Testis (tissue), 5 donors: ENCODE results near the gene RABL2B. TPM values are rescaled to one million over a fixed set of nuclear protein-coding genes. Genes with fewer than 3 reads are reported as not detected.
A peak's percentile ranks its signal among the peaks of the same experiment; 100 is the strongest.
"Not testable (repeated sequence)": the region's sequence is repeated elsewhere in the genome, so short reads cannot be mapped to it uniquely, and the experiment has no call there.

ENCODE experiments used
- DNase-seq: peaks from one replicate; pipeline ENCODE4 v3.0.0-alpha.2; 2019
- H3K27ac ChIP-seq, 2 donors: fragments of 200-600 bp; sonication (generic); one replicate each; pipeline ENCODE4 v1.5.1; 2019
- H3K27me3 ChIP-seq: fragments of 200-600 bp; sonication (generic); one replicate; pipeline ENCODE4 v1.5.1; 2019
- H3K36me3 ChIP-seq: fragments of 200-600 bp; sonication (generic); one replicate; pipeline ENCODE4 v1.5.1; 2017; ENCODE audit warnings: low read depth; ENCODE audit errors: missing control alignments
- H3K4me1 ChIP-seq: fragments of 200-600 bp; sonication (generic); one replicate; pipeline ENCODE4 v1.5.1; 2019
- H3K4me3 ChIP-seq, 2 donors: fragments of 200-600 bp; sonication (generic); one replicate each; pipeline ENCODE4 v1.5.1; 2017 to 2019
- H3K9me3 ChIP-seq: fragments of 200-600 bp; sonication (generic); one replicate; pipeline ENCODE4 v1.5.1; 2017
- WGBS, 2 donors: methylation state at CpG; one replicate each; pipeline ENCODE4 v1.1.5; 2018; 5-methylcytosine and 5-hydroxymethylcytosine counted together
- intact Hi-C: fragments of 100-400 bp; cut with DNase I; formaldehyde crosslinking; loops from one replicate; pipeline ENCODE4 v1.15.1; 2023; ENCODE audit warnings: low total_unique reads
- long read RNA-seq, 2 donors: transcript quantifications; one replicate each; lab custom pipeline, GENCODE V29; 2026
- polyA plus RNA-seq: library from polyadenylated mRNA; stranded (reverse); fragments of 350-450 nt; fragmentation: Illumina TruSeq; extraction: RNeasy Lipid Tissue Mini Kit (QIAGEN cat#74804); gene quantifications from one replicate; pipeline ENCODE4 v1.2.3, GENCODE V29; 2014; ENCODE audit warnings: low read depth, low replicate concordance; ENCODE audit not compliant: insufficient read depth
- total RNA-seq, 2 donors: library from RNA; depleted of rRNA; stranded (reverse); fragments of >200 nt; gene quantifications; one replicate each; pipeline ENCODE4 v1.2.3, GENCODE V29; 2016
- TF ChIP-seq, protein P1 (sequence below), 3 experiments: fragments of 450-650 bp in 2 of 3; fragments of 200-600 bp in 1 of 3; sonication (generic) in 1 of 3; IDR thresholded peaks; one replicate each; pipeline ENCODE4 v1.5.1; 2016 to 2019; ENCODE audit warnings: antibody characterized with exemption in 3 of 3, mild to moderate bottlenecking in 2 of 3, moderate library complexity in 1 of 3

The RABL2B gene
- 10 to 100 TPM; 39.6 to 49.8 TPM for total RNA-seq
- polyA plus RNA-seq: 51.6 TPM
- long read RNA-seq, donor 1, partial matches to known transcripts: 36 of 86 reads
- long read RNA-seq, donor 1, other reads (novel, unspliced or antisense): 44 of 86 reads
- long read RNA-seq, donor 2, partial matches to known transcripts: 5 of 7 reads
- long read RNA-seq, donor 2, other reads (novel, unspliced or antisense): 0 of 7 reads

DNA sequence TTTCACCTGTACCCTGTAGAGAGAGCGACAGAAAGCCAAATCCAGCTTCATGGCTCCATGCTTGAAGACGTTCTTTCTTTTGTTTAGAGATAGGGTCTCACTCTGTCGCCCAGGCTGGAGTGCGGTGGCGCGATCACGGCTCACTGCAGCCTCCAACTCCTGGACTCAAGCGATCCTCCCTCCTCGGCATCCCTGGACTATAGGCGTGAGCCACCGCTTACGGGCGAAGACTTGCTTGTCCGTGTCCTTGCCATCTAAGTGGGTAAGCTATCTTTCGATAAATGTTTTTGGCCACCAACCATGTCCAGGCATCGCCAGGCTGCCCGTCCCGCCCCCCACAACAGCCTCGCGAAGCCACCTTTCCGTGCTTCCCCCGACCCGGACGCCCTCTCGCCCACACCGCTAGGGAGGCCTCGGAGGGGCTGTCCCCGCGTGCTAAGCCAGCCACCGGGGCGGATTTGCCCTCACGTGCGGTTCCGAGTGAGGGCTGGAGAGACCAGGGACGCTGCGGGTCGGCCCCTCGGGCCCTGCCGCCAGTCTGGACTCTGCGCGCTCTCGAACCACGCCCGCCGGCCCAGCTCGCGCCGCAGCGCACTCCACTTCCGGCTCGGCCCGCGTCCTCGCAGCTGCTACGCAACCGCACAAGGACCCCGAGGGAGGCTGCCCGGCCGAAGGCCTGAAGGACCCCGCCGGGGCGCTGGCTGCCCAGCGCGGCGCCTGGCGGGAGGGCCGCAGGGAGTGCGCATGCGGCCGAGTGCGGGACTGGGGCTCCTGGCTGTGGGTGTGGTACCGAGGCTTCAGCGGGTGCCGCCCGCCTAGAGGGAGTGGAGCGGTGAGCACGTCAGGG, at the start of gene RABL2B:
Gene RABL2B (minus strand): TSS at position 604 of the 847 bp plus-strand sequence. CDS start 1,342 bp downstream, outside the sequence.
- H3K27me3 ChIP-seq, intact Hi-C loops, H3K27ac ChIP-seq, H3K36me3 ChIP-seq, H3K9me3 ChIP-seq, H3K4me1 ChIP-seq: not testable (repeated sequence)
- DNase-seq: peak; percentile 89
- WGBS, 2 donors: 1% methylated on average over 40 of the region's 77 CpGs; no CpG with 5 or more reads in 1 of the 2 donors
- H3K4me3 ChIP-seq: peak within 1 kb of the TSS; percentile 49 to 61

DNA sequence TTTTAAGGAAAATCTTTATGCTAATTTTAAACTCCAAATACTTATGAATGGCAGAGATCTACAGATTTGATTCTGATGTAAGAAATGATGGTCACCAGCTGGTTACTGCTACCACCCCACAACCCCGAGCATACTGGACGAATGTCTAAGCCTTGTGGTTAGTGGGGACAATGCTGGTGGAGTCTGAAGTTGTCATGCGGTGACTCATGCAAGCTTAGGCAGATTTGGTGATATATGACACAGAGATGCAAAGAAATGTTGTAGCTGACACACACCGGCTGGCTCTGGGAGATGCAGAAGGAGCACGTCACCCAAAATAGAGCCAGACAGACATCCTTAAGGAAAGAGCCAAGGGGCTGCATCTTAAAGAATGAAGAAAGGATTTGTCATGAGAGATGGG, 3.5 kb upstream of the RABL2B start:
- H3K4me3 ChIP-seq, H3K4me1 ChIP-seq, intact Hi-C loops, H3K27ac ChIP-seq, H3K9me3 ChIP-seq, H3K27me3 ChIP-seq, H3K36me3 ChIP-seq, DNase-seq: not testable (repeated sequence)
- 94% methylated on average over 3 of the region's 5 CpGs; no CpG with 5 or more reads in 1 of the 2 donors for WGBS, 2 donors

- 73 to 89% methylated on average over 5 of the region's 5 CpGs for WGBS, 2 donors
- intact Hi-C loops: not testable (repeated sequence)
Measured at GRCh38 chr22:50785289-50785688, 1.9 kb upstream of the RABL2B start.

GRCh38 chr22:50783880-50784276, 442 bp upstream of the RABL2B start:
- H3K4me1 ChIP-seq, H3K36me3 ChIP-seq, H3K27me3 ChIP-seq, DNase-seq, H3K9me3 ChIP-seq, intact Hi-C loops, H3K27ac ChIP-seq: not testable (repeated sequence)
- WGBS, 2 donors: 0% methylated on average over 8 to 11 of the region's 16 CpGs
- peak overlapping the region; percentile 49 to 61 for H3K4me3 ChIP-seq

More at GRCh38 chr22:50785289-50785688, 1.9 kb upstream of the RABL2B start:
- not testable (repeated sequence) for DNase-seq, H3K36me3 ChIP-seq, H3K27me3 ChIP-seq, H3K4me3 ChIP-seq, H3K27ac ChIP-seq, H3K4me1 ChIP-seq, H3K9me3 ChIP-seq

GRCh38 chr22:50782253-50782652, 1.2 kb downstream of the RABL2B start:
- DNase-seq, H3K9me3 ChIP-seq, H3K27ac ChIP-seq, H3K4me3 ChIP-seq, H3K4me1 ChIP-seq, H3K36me3 ChIP-seq, H3K27me3 ChIP-seq, intact Hi-C loops: not testable (repeated sequence)
- 86% methylated on average over 2 of the region's 3 CpGs; no CpG with 5 or more reads in 1 of the 2 donors for WGBS, 2 donors

DNA sequence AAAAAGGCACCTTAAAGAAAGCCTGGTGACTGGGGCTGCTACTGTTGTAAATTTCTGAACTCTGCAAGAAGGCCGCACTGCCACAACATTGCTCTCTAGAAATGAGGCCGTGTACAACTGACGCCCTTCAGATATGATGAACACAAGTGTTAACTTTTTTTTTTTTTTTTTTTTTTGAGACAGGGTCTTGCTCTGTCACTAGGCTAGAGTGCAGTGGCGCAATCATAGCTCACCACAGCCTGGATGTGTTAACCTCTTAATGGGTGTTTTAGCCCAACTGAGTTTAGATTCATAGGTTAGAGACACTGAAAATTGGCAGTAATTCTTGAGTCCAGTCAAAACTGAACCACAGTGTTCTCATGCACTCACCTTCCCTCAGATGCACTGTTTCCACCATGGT, 3.2 kb downstream of the RABL2B start:
- intact Hi-C loops, H3K9me3 ChIP-seq, H3K27me3 ChIP-seq, H3K36me3 ChIP-seq, H3K27ac ChIP-seq, H3K4me1 ChIP-seq, H3K4me3 ChIP-seq, DNase-seq: not testable (repeated sequence)
- 90 to 96% methylated on average over 4 of the region's 4 CpGs for WGBS, 2 donors

DNA sequence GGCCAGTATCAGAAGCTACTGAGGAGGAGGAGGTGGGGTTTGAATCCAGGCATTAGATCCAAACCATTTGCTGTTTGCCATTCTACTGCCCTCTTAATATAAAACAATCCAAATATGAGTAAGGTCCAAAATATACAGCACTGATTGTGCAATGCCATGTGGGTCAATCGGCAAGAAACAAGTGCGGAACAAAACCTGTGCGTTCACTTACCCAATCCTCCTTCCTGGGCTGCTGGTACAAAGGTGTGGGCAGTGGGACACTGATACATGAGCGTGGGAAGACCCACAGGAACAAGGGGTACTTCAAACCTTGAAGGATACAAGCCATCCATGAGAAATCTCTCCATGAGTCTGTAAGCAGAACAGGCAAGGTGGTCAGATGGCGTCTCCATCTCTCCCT, 5.8 kb downstream of the RABL2B start:
- DNase-seq, intact Hi-C loops, H3K9me3 ChIP-seq, H3K36me3 ChIP-seq, H3K4me1 ChIP-seq, H3K27ac ChIP-seq, H3K4me3 ChIP-seq, H3K27me3 ChIP-seq: not testable (repeated sequence)
- 91 to 93% methylated on average over 5 of the region's 5 CpGs for WGBS, 2 donors

DNA sequence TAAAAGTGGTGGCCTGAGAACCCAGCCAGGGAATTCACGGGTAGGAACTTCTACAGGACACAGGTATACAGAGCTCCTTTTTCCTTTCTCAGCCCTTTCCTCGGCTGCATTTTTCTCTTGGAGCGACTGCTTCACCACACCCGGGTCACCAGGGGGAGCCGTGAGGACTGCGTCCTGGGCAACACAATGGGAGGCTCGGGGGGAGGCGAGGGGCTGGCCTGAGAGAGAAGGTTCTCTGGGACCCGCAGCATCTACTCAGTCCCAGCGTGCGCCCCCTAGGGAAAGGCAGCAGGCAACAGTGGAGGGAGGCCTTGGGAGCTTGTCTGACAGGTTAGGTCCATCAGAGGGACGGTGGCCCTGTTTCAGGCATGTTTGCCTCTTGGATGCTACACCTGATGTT, 8.3 kb downstream of the RABL2B start:
- H3K27me3 ChIP-seq, H3K4me3 ChIP-seq, intact Hi-C loops, H3K9me3 ChIP-seq, H3K4me1 ChIP-seq, H3K27ac ChIP-seq, H3K36me3 ChIP-seq: not testable (repeated sequence)
- WGBS, 2 donors: 41 to 50% methylated on average over 9 to 12 of the region's 12 CpGs
- TF ChIP-seq, protein P1, sequence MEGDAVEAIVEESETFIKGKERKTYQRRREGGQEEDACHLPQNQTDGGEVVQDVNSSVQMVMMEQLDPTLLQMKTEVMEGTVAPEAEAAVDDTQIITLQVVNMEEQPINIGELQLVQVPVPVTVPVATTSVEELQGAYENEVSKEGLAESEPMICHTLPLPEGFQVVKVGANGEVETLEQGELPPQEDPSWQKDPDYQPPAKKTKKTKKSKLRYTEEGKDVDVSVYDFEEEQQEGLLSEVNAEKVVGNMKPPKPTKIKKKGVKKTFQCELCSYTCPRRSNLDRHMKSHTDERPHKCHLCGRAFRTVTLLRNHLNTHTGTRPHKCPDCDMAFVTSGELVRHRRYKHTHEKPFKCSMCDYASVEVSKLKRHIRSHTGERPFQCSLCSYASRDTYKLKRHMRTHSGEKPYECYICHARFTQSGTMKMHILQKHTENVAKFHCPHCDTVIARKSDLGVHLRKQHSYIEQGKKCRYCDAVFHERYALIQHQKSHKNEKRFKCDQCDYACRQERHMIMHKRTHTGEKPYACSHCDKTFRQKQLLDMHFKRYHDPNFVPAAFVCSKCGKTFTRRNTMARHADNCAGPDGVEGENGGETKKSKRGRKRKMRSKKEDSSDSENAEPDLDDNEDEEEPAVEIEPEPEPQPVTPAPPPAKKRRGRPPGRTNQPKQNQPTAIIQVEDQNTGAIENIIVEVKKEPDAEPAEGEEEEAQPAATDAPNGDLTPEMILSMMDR (IDR thresholded peaks at IDR 0.05): peak; percentile 18 to 36 (median 18)
- DNase-seq: peak; percentile 52

- H3K27me3 ChIP-seq, H3K36me3 ChIP-seq, DNase-seq, H3K4me3 ChIP-seq, H3K4me1 ChIP-seq, H3K9me3 ChIP-seq, H3K27ac ChIP-seq, intact Hi-C loops: not testable (repeated sequence)
- WGBS, 2 donors: 80 to 81% methylated on average over 3 of the region's 3 CpGs
Measured at GRCh38 chr22:50764288-50764687, 19.1 kb downstream of the RABL2B start.

GRCh38 chr22:50761829-50762228, 21.6 kb downstream of the RABL2B start:
- intact Hi-C loops, H3K36me3 ChIP-seq, DNase-seq, H3K4me3 ChIP-seq, H3K4me1 ChIP-seq, H3K9me3 ChIP-seq, H3K27ac ChIP-seq, H3K27me3 ChIP-seq: not testable (repeated sequence)
- 92 to 97% methylated on average over 2 of the region's 2 CpGs for WGBS, 2 donors
